Transverse colon (tissue), 4 donors: Measurements from ENCODE around the gene VWA8. TPM values are rescaled to one million over a fixed set of nuclear protein-coding genes. Genes with fewer than 3 reads are reported as not detected.
A peak's percentile ranks its signal among the peaks of the same experiment; 100 is the strongest.

Source experiments
- DNase-seq: peaks from one replicate; pipeline ENCODE4 v3.0.0-alpha.2; 2019
- H3K27ac ChIP-seq, 4 donors: fragments of 200-600 bp; sonication (generic); 2 replicates each; pipeline ENCODE4 v1.5.1; 2016 to 2018; ENCODE audit warnings: inconsistent platforms in 4 of 4
- H3K27me3 ChIP-seq: fragments of 200-600 bp; sonication (generic); 2 replicates; pipeline ENCODE4 v1.5.1; 2017; ENCODE audit warnings: inconsistent platforms
- H3K36me3 ChIP-seq, 4 donors: fragments of 200-600 bp; sonication (generic); 2 replicates each; pipeline ENCODE4 v1.5.1; 2017 to 2019; ENCODE audit warnings: inconsistent platforms in 4 of 4
- H3K4me1 ChIP-seq, 4 donors: fragments of 200-600 bp; sonication (generic); 2 replicates each; pipeline ENCODE4 v1.5.1; 2017 to 2020; ENCODE audit warnings: inconsistent platforms in 4 of 4
- H3K4me3 ChIP-seq, 4 donors: fragments of 200-600 bp; sonication (generic); 1 replicate in 1 of 4; 2 replicates in 3 of 4; pipeline versions ENCODE4 v1.5.1 to v1.6.1; 2017 to 2019; ENCODE audit warnings: inconsistent platforms in 4 of 4
- H3K9me3 ChIP-seq, 2 donors: fragments of 200-600 bp; sonication (generic); 2 replicates each; pipeline ENCODE4 v1.5.1; 2017 to 2019; ENCODE audit warnings: inconsistent platforms in 2 of 2
- CTCF ChIP-seq, 5 experiments: fragments of 200-600 bp in 3 of 5; fragments of 450-650 bp in 2 of 5; sonication (generic) in 3 of 5; IDR thresholded peaks; 1 replicate in 2 of 5; 2 replicates in 3 of 5; pipeline ENCODE4 v1.5.1; 2016 to 2017; ENCODE audit warnings: antibody characterized with exemption in 5 of 5, inconsistent platforms in 3 of 5, mild to moderate bottlenecking in 2 of 5, moderate library complexity in 1 of 5
- EP300 ChIP-seq: sonication (generic); formaldehyde crosslinking; IDR thresholded peaks from one replicate; pipeline ENCODE4 v1.6.1; 2017; ENCODE audit warnings: antibody characterized with exemption, low read depth
- POLR2A ChIP-seq: fragments of 450-650 bp; IDR thresholded peaks from one replicate; pipeline ENCODE4 v1.6.1; 2016; ENCODE audit warnings: antibody characterized with exemption, mild to moderate bottlenecking, moderate library complexity
- POLR2AphosphoS5 ChIP-seq, 3 donors: sonication (generic); formaldehyde crosslinking; IDR thresholded peaks; one replicate each; pipeline ENCODE4 v1.6.1; 2016; ENCODE audit warnings: antibody characterized with exemption in 3 of 3
- WGBS, 2 donors: methylation state at CpG; one replicate each; pipeline ENCODE4 v1.1.5; 2018; ENCODE audit warnings: low coverage in 1 of 2; 5-methylcytosine and 5-hydroxymethylcytosine counted together
- in situ Hi-C, 4 donors: fragments of 200-750 bp; cut with MboI; loops; one replicate each; pipeline versions ENCODE4 v1.15.0 to v1.15.1; 2017; ENCODE audit warnings: low sequenced_read_pairs in 3 of 4, low pct_ligation_motif_present in 1 of 4, low pct_unique_long_range_greater_than_20kb in 1 of 4
- intact Hi-C: fragments of 100-400 bp; cut with DNase I; formaldehyde crosslinking; loops from one replicate; pipeline ENCODE4 v1.15.1; 2023; ENCODE audit warnings: low total_unique reads
- total RNA-seq, 4 donors: library from RNA; depleted of rRNA; stranded (reverse); fragments of >200 nt; gene quantifications; one replicate each; pipeline ENCODE4 v1.1.0, GENCODE V29; 2016

The VWA8 gene
- total RNA-seq, 4 donors from 2014 or later, result 12.7 to 65.1 (median 35.0) TPM

- DNase-seq, result no peak
- peaks cover 0 to 36% (median 22%) of the 10 kb centered on the region in 4 donors for H3K4me1 ChIP-seq
- H3K9me3 ChIP-seq, result no peaks in the 10 kb centered on the region
- peak overlapping the region; percentile 10 to 70 (median 62) for H3K27ac ChIP-seq
- in situ Hi-C loops (no loop called here), intact Hi-C loops (no loop called here)
- no peak overlapping the region for H3K4me3 ChIP-seq
- no peak for TF ChIP-seq POLR2A
- no peak for TF ChIP-seq CTCF (IDR thresholded peaks at IDR 0.05)
- TF ChIP-seq POLR2AphosphoS5 (IDR thresholded peaks at IDR 0.05), result no peak
- TF ChIP-seq EP300, result no peak
- H3K36me3 ChIP-seq, result no peaks in the 10 kb centered on the region
- H3K27me3 ChIP-seq, result no peaks in the 10 kb centered on the region
These were observed 264.5 kb downstream of the VWA8 start for GRCh38 chr13:41696163-41697003.

DNA sequence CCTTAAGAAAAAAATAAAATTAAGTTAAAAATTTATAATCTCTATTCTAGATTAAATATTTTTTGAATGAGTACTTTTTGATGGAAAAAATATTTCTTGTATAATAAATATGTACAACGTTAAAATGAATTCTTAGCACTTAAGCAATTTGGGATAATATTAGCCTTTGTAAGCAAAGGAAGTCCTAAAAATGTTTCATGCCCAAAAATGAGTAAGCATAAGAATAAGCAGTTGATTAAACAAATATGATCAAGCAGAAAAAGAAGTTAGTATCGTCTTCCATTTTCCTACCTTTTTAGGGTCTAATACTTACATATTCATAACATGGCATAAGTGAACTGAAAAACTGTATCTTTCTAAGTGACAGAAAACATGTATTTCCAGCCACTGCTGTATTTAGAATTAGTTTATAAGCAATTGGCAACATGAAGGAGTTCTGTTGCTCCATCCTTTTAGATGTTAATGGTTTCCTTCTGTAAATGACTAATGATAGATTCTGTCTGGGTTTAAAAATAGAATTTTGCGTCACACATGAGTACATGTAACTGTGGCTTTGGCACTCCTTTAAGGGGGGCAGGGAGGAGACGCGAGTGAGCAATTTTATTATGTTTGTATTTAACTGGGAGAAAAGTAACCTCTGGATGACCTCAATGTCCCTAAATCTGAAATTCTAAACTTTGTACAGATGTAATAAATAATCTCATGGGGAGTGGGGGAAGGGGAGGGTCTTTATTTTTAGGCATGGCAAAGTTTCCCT lies 266.2 kb downstream of the VWA8 start:
- intact Hi-C loops, result no loop called here
- DNase-seq, result peak; percentile 25
- no peaks in the 10 kb centered on the region for H3K9me3 ChIP-seq
- TF ChIP-seq EP300 (no peak), CTCF (IDR thresholded peaks at IDR 0.05) (no peak), POLR2AphosphoS5 (IDR thresholded peaks at IDR 0.05) (peak; percentile 45 to 65 (median 63)), POLR2A (no peak)
- 31 to 37% methylated on average over 5 of the region's 5 CpGs for WGBS, 2 donors
- in situ Hi-C loops, result no loop called here
- no peak overlapping the region for H3K4me3 ChIP-seq
- H3K36me3 ChIP-seq, result peaks cover 0 to 13% (median 2%) of the 10 kb centered on the region in 4 donors
- peaks cover 0 to 25% (median 20%) of the 10 kb centered on the region in 4 donors for H3K4me1 ChIP-seq
- peak overlapping the region; percentile 43 to 70 (median 62) for H3K27ac ChIP-seq
- no peaks in the 10 kb centered on the region for H3K27me3 ChIP-seq

GRCh38 chr13:41693434-41693833 lies 267.5 kb downstream of the VWA8 start:
- Histone ChIP-seq H3K4me3 (no peak overlapping the region), H3K36me3 (peaks cover 0 to 22% (median 6%) of the 10 kb centered on the region in 4 donors), H3K27me3 (no peaks in the 10 kb centered on the region), H3K9me3 (no peaks in the 10 kb centered on the region), H3K4me1 (peaks cover 0 to 25% (median 20%) of the 10 kb centered on the region in 4 donors), H3K27ac (no peak overlapping the region)
- no peak for DNase-seq
- TF ChIP-seq POLR2A, result no peak
- TF ChIP-seq POLR2AphosphoS5 (IDR thresholded peaks at IDR 0.05), result no peak
- TF ChIP-seq CTCF (IDR thresholded peaks at IDR 0.05), result no peak
- WGBS, 2 donors, result 68 to 73% methylated on average over 1 of the region's 1 CpG
- in situ Hi-C loops (no loop called here), intact Hi-C loops (no loop called here)

DNA sequence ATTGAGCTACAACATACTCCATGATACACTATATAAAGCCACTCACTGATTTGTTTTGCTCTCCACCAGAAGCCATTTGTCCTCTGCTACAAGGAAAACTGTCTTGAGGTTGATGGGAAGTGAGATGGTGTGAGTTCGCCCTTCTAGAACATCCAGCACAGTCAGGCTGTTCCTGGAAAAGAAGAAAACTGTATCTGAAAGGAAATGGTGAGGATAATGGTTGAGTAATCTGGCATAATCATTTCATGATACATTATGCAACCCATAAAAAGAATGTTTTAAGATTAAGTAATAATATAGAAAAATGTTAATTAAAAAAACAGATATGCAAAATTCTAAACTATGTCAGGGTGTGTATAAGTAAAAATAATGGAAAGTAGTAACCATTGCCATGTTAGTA lies 269.6 kb downstream of the VWA8 start:
- Histone ChIP-seq H3K27ac (no peak overlapping the region), H3K9me3 (no peaks in the 10 kb centered on the region), H3K4me3 (no peak overlapping the region), H3K4me1 (peaks cover 0 to 23% (median 14%) of the 10 kb centered on the region in 4 donors), H3K27me3 (no peaks in the 10 kb centered on the region), H3K36me3 (peaks cover 0 to 22% (median 6%) of the 10 kb centered on the region in 4 donors)
- TF ChIP-seq POLR2A (no peak), EP300 (no peak), POLR2AphosphoS5 (IDR thresholded peaks at IDR 0.05) (no peak), CTCF (IDR thresholded peaks at IDR 0.05) (no peak)
- in situ Hi-C loops, result no loop called here
- no peak for DNase-seq
- WGBS, 2 donors, result 80 to 97% methylated on average over 1 of the region's 1 CpG
- intact Hi-C loops, result no loop called here
